ENCODE data around the gene PCNX2.

Gene PCNX2

DNA sequence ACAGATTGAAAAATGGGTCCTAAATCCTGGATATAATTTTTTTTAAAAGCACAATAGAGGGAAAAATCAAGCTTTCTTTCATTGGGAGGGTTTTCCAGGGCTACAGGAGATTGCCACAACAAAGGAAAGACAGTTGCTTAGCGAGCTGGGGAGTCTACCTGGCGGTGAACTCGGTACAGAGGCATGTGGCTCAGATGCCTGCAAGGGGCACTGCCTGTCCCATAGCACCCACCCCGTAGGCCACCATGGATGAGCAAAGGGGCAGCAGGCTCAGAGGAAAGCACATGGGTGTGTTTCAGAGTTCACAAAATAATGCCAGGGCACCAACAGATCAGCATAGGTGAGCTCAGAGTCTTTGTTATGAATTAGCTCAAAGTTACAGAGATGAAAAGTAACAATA is 79.5 kb downstream of the PCNX2 start:
- 92% methylated on average over 4 of the region's 4 CpGs for WGBS
- H3K27me3 ChIP-seq (ENCODE audit: insufficient read depth, low read length): no peaks in the 10 kb centered on the region
- H3K27ac ChIP-seq (ENCODE audit: low read depth, low read length): no peak overlapping the region
- peaks cover 12% of the 10 kb centered on the region for H3K9me3 ChIP-seq (ENCODE audit: insufficient read depth, low read depth, low read length)
- H3K36me3 ChIP-seq (ENCODE audit: insufficient read depth, low read length): peaks cover 73% of the 10 kb centered on the region
- no peak overlapping the region for H3K4me3 ChIP-seq (ENCODE audit: low read length)
- no peak overlapping the region for H3K9ac ChIP-seq (ENCODE audit: low read depth, low read length)
- no peaks in the 10 kb centered on the region for H3K4me1 ChIP-seq (ENCODE audit: insufficient read depth, low read length)

- Histone ChIP-seq H3K27ac (ENCODE audit: low read depth, low read length) (no peak overlapping the region), H3K27me3 (ENCODE audit: insufficient read depth, low read length) (no peaks in the 10 kb centered on the region), H3K9ac (ENCODE audit: low read depth, low read length) (no peak overlapping the region), H3K4me1 (ENCODE audit: insufficient read depth, low read length) (no peaks in the 10 kb centered on the region), H3K36me3 (ENCODE audit: insufficient read depth, low read length) (peaks cover 69% of the 10 kb centered on the region), H3K4me3 (ENCODE audit: low read length) (no peak overlapping the region), H3K9me3 (ENCODE audit: insufficient read depth, low read depth, low read length) (peaks cover 5% of the 10 kb centered on the region; the same call in 1 of the 2 replicates)
- WGBS: 92% methylated on average over 3 of the region's 3 CpGs
These were observed 80.3 kb downstream of the PCNX2 start for GRCh38 chr1:233215135-233215760.

GRCh38 chr1:233211595-233211994 is 83.9 kb downstream of the PCNX2 start:
- Histone ChIP-seq H3K36me3 (ENCODE audit: insufficient read depth, low read length) (peaks cover 70% of the 10 kb centered on the region), H3K4me3 (ENCODE audit: low read length) (no peak overlapping the region), H3K4me1 (ENCODE audit: insufficient read depth, low read length) (no peaks in the 10 kb centered on the region), H3K27me3 (ENCODE audit: insufficient read depth, low read length) (no peaks in the 10 kb centered on the region), H3K9me3 (ENCODE audit: insufficient read depth, low read depth, low read length) (no peaks in the 10 kb centered on the region), H3K27ac (ENCODE audit: low read depth, low read length) (no peak overlapping the region), H3K9ac (ENCODE audit: low read depth, low read length) (no peak overlapping the region)
- 96% methylated on average over 5 of the region's 5 CpGs for WGBS

DNA sequence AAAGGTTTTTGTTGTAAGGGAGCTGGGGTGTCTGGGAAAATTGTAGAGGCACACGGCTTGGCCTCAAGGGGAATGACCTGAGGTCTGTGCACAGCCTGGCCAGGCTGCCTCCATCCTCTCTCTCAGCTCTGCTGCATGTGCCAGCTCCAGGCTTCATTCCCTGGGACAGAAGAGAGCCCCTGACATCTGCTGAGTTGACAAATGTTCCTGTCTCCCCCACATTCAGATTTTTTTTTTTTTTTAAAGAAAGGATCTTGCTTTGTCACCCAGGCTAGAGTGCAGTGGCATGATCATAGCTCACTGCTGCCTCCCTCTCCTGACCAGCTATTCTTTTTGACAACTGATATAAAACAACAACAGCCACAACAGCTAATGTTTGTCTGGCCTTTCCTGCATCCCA is 84.4 kb downstream of the PCNX2 start:
- H3K4me1 ChIP-seq (ENCODE audit: insufficient read depth, low read length): no peaks in the 10 kb centered on the region
- WGBS: 94% methylated on average over 1 of the region's 1 CpG

DNA sequence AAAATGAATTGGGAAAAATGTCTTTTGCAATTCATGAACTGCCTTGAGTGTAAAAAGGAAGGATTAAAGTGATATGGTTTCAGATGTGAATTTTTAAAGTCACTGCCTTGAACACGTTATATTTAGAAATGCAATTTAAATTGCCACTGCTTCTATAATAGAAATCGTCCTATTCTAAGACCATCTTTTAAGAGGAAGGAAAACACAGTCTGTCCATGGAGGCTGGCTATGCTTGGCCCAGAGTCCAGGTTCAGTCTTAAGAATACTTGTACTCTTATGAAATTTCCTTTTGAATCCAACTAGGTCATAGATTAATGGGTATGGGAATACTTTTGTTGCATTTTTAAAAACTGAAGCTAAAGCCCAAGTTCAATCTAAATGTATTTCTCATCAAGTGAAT is 86.0 kb downstream of the PCNX2 start:
- Histone ChIP-seq H3K4me3 (ENCODE audit: low read length) (no peak overlapping the region), H3K36me3 (ENCODE audit: insufficient read depth, low read length) (peaks cover 69% of the 10 kb centered on the region), H3K27ac (ENCODE audit: low read depth, low read length) (no peak overlapping the region), H3K4me1 (ENCODE audit: insufficient read depth, low read length) (no peaks in the 10 kb centered on the region), H3K9me3 (ENCODE audit: insufficient read depth, low read depth, low read length) (no peaks in the 10 kb centered on the region), H3K27me3 (ENCODE audit: insufficient read depth, low read length) (no peaks in the 10 kb centered on the region), H3K9ac (ENCODE audit: low read depth, low read length) (no peak overlapping the region)
- 96% methylated on average over 2 of the region's 2 CpGs for WGBS

More for the DNA sequence above, 84.4 kb downstream of the PCNX2 start:
- no peaks in the 10 kb centered on the region for H3K27me3 ChIP-seq (ENCODE audit: insufficient read depth, low read length)
- H3K36me3 ChIP-seq (ENCODE audit: insufficient read depth, low read length): peaks cover 70% of the 10 kb centered on the region
- no peak overlapping the region for H3K9ac ChIP-seq (ENCODE audit: low read depth, low read length)
- H3K9me3 ChIP-seq (ENCODE audit: insufficient read depth, low read depth, low read length): no peaks in the 10 kb centered on the region
- H3K27ac ChIP-seq (ENCODE audit: low read depth, low read length): no peak overlapping the region
- no peak overlapping the region for H3K4me3 ChIP-seq (ENCODE audit: low read length)

GRCh38 chr1:233208687-233209086 is 86.8 kb downstream of the PCNX2 start:
- no peaks in the 10 kb centered on the region for H3K27me3 ChIP-seq (ENCODE audit: insufficient read depth, low read length)
- peaks cover 76% of the 10 kb centered on the region for H3K36me3 ChIP-seq (ENCODE audit: insufficient read depth, low read length)
- no peak overlapping the region for H3K4me3 ChIP-seq (ENCODE audit: low read length)

GRCh38 chr1:233197940-233198339 is 97.6 kb downstream of the PCNX2 start:
- H3K9ac ChIP-seq (ENCODE audit: low read depth, low read length): no peak overlapping the region
- peaks cover 22% of the 10 kb centered on the region for H3K9me3 ChIP-seq (ENCODE audit: insufficient read depth, low read depth, low read length)
- no peak overlapping the region for H3K27ac ChIP-seq (ENCODE audit: low read depth, low read length)
- 100% methylated on average over 1 of the region's 2 CpGs for WGBS
- peaks cover 3% of the 10 kb centered on the region; the same call in 1 of the 2 replicates for H3K4me1 ChIP-seq (ENCODE audit: insufficient read depth, low read length)
- peaks cover 73% of the 10 kb centered on the region for H3K36me3 ChIP-seq (ENCODE audit: insufficient read depth, low read length)
- H3K4me3 ChIP-seq (ENCODE audit: low read length): no peak overlapping the region
- H3K27me3 ChIP-seq (ENCODE audit: insufficient read depth, low read length): no peaks in the 10 kb centered on the region

More at GRCh38 chr1:233208687-233209086, 86.8 kb downstream of the PCNX2 start:
- H3K9ac ChIP-seq (ENCODE audit: low read depth, low read length): no peak overlapping the region
- H3K27ac ChIP-seq (ENCODE audit: low read depth, low read length): no peak overlapping the region
- no peaks in the 10 kb centered on the region for H3K4me1 ChIP-seq (ENCODE audit: insufficient read depth, low read length)
- H3K9me3 ChIP-seq (ENCODE audit: insufficient read depth, low read depth, low read length): no peaks in the 10 kb centered on the region

DNA sequence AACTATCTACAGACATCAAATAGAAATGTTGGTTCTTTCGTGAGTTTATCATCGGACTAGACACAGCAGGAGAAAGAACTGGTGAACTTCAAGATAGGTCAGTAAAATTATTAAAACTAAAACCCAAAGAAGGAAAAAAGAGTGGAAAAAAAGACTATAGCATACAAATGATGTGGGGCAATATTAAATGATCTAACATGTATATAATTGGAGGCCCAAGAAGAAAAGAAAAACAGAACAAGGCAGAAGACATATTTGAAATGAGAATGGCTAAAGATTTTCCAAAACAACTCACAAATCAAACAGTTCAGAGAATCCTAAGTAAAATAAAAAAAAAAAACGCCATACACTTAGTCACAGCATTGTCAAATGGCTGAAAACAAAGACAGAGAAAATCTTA is 101.8 kb downstream of the PCNX2 start:
- 79% methylated on average over 3 of the region's 3 CpGs for WGBS
- H3K27ac ChIP-seq (ENCODE audit: low read depth, low read length): no peak overlapping the region
- H3K4me3 ChIP-seq (ENCODE audit: low read length): no peak overlapping the region
- H3K9me3 ChIP-seq (ENCODE audit: insufficient read depth, low read depth, low read length): peaks cover 22% of the 10 kb centered on the region
- H3K9ac ChIP-seq (ENCODE audit: low read depth, low read length): no peak overlapping the region
- H3K4me1 ChIP-seq (ENCODE audit: insufficient read depth, low read length): no peaks in the 10 kb centered on the region
- no peaks in the 10 kb centered on the region for H3K27me3 ChIP-seq (ENCODE audit: insufficient read depth, low read length)
- peaks cover 76% of the 10 kb centered on the region for H3K36me3 ChIP-seq (ENCODE audit: insufficient read depth, low read length)

- 85% methylated on average over 5 of the region's 5 CpGs for WGBS
- H3K27ac ChIP-seq (ENCODE audit: low read depth, low read length): no peak overlapping the region
- H3K4me1 ChIP-seq (ENCODE audit: insufficient read depth, low read length): no peaks in the 10 kb centered on the region
- peaks cover 68% of the 10 kb centered on the region for H3K36me3 ChIP-seq (ENCODE audit: insufficient read depth, low read length)
- H3K9me3 ChIP-seq (ENCODE audit: insufficient read depth, low read depth, low read length): peaks cover 12% of the 10 kb centered on the region
- no peak overlapping the region for H3K9ac ChIP-seq (ENCODE audit: low read depth, low read length)
- H3K4me3 ChIP-seq (ENCODE audit: low read length): no peak overlapping the region
- H3K27me3 ChIP-seq (ENCODE audit: insufficient read depth, low read length): no peaks in the 10 kb centered on the region
These were observed 104.5 kb downstream of the PCNX2 start for GRCh38 chr1:233190987-233191386.

GRCh38 chr1:233189526-233189925 is 106.0 kb downstream of the PCNX2 start:
- Histone ChIP-seq H3K36me3 (ENCODE audit: insufficient read depth, low read length) (peaks cover 56% of the 10 kb centered on the region), H3K4me3 (ENCODE audit: low read length) (no peak overlapping the region), H3K27me3 (ENCODE audit: insufficient read depth, low read length) (no peaks in the 10 kb centered on the region), H3K9me3 (ENCODE audit: insufficient read depth, low read depth, low read length) (no peaks in the 10 kb centered on the region), H3K4me1 (ENCODE audit: insufficient read depth, low read length) (no peaks in the 10 kb centered on the region), H3K9ac (ENCODE audit: low read depth, low read length) (no peak overlapping the region), H3K27ac (ENCODE audit: low read depth, low read length) (no peak overlapping the region)
- 96% methylated on average over 2 of the region's 3 CpGs for WGBS

GRCh38 chr1:233188061-233188460 is 107.5 kb downstream of the PCNX2 start:
- Histone ChIP-seq H3K9ac (ENCODE audit: low read depth, low read length) (no peak overlapping the region), H3K27me3 (ENCODE audit: insufficient read depth, low read length) (no peaks in the 10 kb centered on the region), H3K36me3 (ENCODE audit: insufficient read depth, low read length) (peaks cover 62% of the 10 kb centered on the region), H3K27ac (ENCODE audit: low read depth, low read length) (no peak overlapping the region), H3K4me1 (ENCODE audit: insufficient read depth, low read length) (peaks cover 11% of the 10 kb centered on the region; the same call in 1 of the 2 replicates), H3K4me3 (ENCODE audit: low read length) (no peak overlapping the region), H3K9me3 (ENCODE audit: insufficient read depth, low read depth, low read length) (no peaks in the 10 kb centered on the region)
- 95% methylated on average over 4 of the region's 4 CpGs for WGBS
